Heart left ventricle (tissue), 16 donors: ENCODE measurements around the gene NXPE4. TPM values are rescaled to one million over a fixed set of nuclear protein-coding genes. Genes with fewer than 3 reads are reported as not detected.

Experiments
- ATAC-seq, 4 donors: fragments of 200-7000 bp; cut with Tn5 transposase; one replicate each; pipeline ENCODE4 v1.9.1; 2020 to 2022; ENCODE audit warnings: moderate library complexity in 4 of 4, mild to moderate bottlenecking in 3 of 4, moderate number of reproducible peaks in 1 of 4
- DNase-seq, 5 donors: peaks; one replicate each; pipeline ENCODE4 v3.0.0-alpha.2; 2020
- H3K27ac ChIP-seq, 12 donors: fragments of 200-600 bp; sonication (generic) in 4 of 12; one replicate each; pipeline versions ENCODE4 v1.5.0 to v1.8.0; 2016 to 2022; ENCODE audit warnings: mild to moderate bottlenecking in 2 of 12
- H3K27me3 ChIP-seq, 9 donors: fragments of 200-600 bp; sonication (generic) in 2 of 9; one replicate each; pipeline versions ENCODE4 v1.5.1 to v1.8.0; 2016 to 2022; ENCODE audit warnings: mild to moderate bottlenecking in 3 of 9
- H3K36me3 ChIP-seq, 9 donors: fragments of 200-600 bp; sonication (generic) in 2 of 9; one replicate each; pipeline versions ENCODE4 v1.5.0 to v1.8.0; 2018 to 2022; ENCODE audit warnings: mild to moderate bottlenecking in 2 of 9
- H3K4me1 ChIP-seq, 12 donors: fragments of 200-600 bp; sonication (generic) in 4 of 12; one replicate each; pipeline versions ENCODE4 v1.5.0 to v1.8.0; 2016 to 2022; ENCODE audit warnings: mild to moderate bottlenecking in 3 of 12
- H3K4me3 ChIP-seq, 12 donors: fragments of 200-600 bp; sonication (generic) in 4 of 12; one replicate each; pipeline versions ENCODE4 v1.5.0 to v1.8.0; 2017 to 2022; ENCODE audit warnings: mild to moderate bottlenecking in 9 of 12, moderate library complexity in 4 of 12
- H3K9me3 ChIP-seq, 12 donors: fragments of 200-600 bp; sonication (generic) in 4 of 12; one replicate each; pipeline versions ENCODE4 v1.5.0 to v1.8.0; 2016 to 2022; ENCODE audit warnings: mild to moderate bottlenecking in 1 of 12
- POLR2A ChIP-seq, 2 donors: fragments of 450-650 bp; IDR thresholded peaks; one replicate each; pipeline ENCODE4 v1.6.1; 2017; ENCODE audit warnings: antibody characterized with exemption in 2 of 2, mild to moderate bottlenecking in 2 of 2, moderate library complexity in 2 of 2
- WGBS, 4 donors: extraction: QIAGEN DNeasy Blood & Tissue Kit in 2 of 4; methylation state at CpG; one replicate each; pipeline versions ENCODE4 v1.1.5 to v1.1.7; 2013 to 2018; 5-methylcytosine and 5-hydroxymethylcytosine counted together
- intact Hi-C, 10 donors: fragments of 100-400 bp; cut with DNase I; formaldehyde crosslinking; loops; one replicate each; pipeline versions ENCODE4 v1.11.1 to v1.14.2; 2022
- polyA plus RNA-seq, 2 donors: library from polyadenylated mRNA; stranded (reverse); fragments of 200-250 nt; gene quantifications; one replicate each; pipeline ENCODE4 v1.2.3, GENCODE V29; 2013
- total RNA-seq, 9 donors: library from RNA; depleted of rRNA in 2 of 9; stranded (reverse); fragments of >200 nt in 2 of 9; fragmentation: NEBNext Ultra II Directional in 3 of 9; extraction: Animal tissue kit (Norgen Biotek cat#: 25700) in 3 of 9; gene quantifications; one replicate each; pipeline versions ENCODE4 v1.1.0 to v1.2.4, GENCODE V29; 2016 to 2023
- TF ChIP-seq, protein P1 (sequence below), 12 donors: fragments of 200-600 bp; sonication (generic) in 4 of 12; IDR thresholded peaks; one replicate each; pipeline versions ENCODE4 v1.5.0 to v1.8.0; 2018 to 2022; ENCODE audit warnings: antibody characterized with exemption in 12 of 12, mild to moderate bottlenecking in 5 of 12
- donor health status: ischemic (EF 13 %, LVEDD 7.1; RV severe dilation, severe dysfunction).
- donor health status: healthy with polysubstance abuse.
- donor health status: DM: no; HTN: yes; CAD: no.
- donor health status: DM: no; HTN: no; CAD: no.
- donor health status: ischemic (EF 25% LVEDD 6.9; RV normal size, moderate dysfunction).
- donor health status: ischemic (EF 25% LVEDD 5.7; RV mildly dilated, moderate dysfunction).
- donor health status: healthy.
- donor health status: DM: yes; HTN: yes; CAD: no.
- donor health status: ischemic (EF 35%, LVEDD 5.7; RV mildly dilated, moderate dysfunction).
- donor health status: nonischemic (EF 11% LVEDD 7.7; RV severe dilation, severe dysfunction).
- donor health status: DM: yes; HTN: yes; CAD: no.
- donor health status: PGD.
- donor health status: ischemic (EF 29% LVEDD 5.4; RV normal size, mild dysfunction).
- donor health status: nonischemic (EF 23%, LVEDD 6.1; RV moderate dilation, normal function).

Gene NXPE4
- total and polyA plus RNA-seq, 11 donors, result not detected

DNA sequence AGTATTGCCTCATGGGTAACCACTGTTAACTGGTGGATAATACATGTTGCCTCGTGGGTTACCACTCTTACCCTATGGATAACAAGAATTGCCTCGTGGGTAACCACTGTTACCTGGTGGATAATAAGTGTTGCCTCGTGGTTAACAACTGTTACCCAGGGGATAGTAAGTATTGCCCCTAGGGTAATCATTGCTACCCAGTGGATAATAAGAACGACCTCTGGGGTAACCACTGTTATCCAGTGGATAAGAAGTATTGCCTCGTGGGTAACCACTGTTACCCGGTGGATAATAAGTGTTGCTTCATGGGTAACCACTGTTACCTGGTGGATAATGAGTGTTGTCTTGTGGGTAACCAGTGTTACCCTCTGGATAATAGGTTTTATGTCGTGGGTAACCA lies 28.1 kb upstream of the NXPE4 start:
- intact Hi-C loops, result no loop called here
- TF ChIP-seq, protein P1, sequence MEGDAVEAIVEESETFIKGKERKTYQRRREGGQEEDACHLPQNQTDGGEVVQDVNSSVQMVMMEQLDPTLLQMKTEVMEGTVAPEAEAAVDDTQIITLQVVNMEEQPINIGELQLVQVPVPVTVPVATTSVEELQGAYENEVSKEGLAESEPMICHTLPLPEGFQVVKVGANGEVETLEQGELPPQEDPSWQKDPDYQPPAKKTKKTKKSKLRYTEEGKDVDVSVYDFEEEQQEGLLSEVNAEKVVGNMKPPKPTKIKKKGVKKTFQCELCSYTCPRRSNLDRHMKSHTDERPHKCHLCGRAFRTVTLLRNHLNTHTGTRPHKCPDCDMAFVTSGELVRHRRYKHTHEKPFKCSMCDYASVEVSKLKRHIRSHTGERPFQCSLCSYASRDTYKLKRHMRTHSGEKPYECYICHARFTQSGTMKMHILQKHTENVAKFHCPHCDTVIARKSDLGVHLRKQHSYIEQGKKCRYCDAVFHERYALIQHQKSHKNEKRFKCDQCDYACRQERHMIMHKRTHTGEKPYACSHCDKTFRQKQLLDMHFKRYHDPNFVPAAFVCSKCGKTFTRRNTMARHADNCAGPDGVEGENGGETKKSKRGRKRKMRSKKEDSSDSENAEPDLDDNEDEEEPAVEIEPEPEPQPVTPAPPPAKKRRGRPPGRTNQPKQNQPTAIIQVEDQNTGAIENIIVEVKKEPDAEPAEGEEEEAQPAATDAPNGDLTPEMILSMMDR (IDR thresholded peaks at IDR 0.05), result no peak
- no peak for TF ChIP-seq POLR2A (IDR thresholded peaks at IDR 0.05)
- Histone ChIP-seq H3K27me3 (no peaks in the 10 kb centered on the region), H3K4me1 (no peaks in the 10 kb centered on the region), H3K27ac (no peak overlapping the region), H3K4me3 (no peak overlapping the region), H3K9me3 (peaks cover 0 to 40% (median 0%) of the 10 kb centered on the region in 12 donors), H3K36me3 (no peaks in the 10 kb centered on the region)
- DNase-seq (no peak), ATAC-seq (no peak)
- 74 to 82% (median 79%) methylated on average over 7 of the region's 7 CpGs for WGBS, 4 donors

DNA sequence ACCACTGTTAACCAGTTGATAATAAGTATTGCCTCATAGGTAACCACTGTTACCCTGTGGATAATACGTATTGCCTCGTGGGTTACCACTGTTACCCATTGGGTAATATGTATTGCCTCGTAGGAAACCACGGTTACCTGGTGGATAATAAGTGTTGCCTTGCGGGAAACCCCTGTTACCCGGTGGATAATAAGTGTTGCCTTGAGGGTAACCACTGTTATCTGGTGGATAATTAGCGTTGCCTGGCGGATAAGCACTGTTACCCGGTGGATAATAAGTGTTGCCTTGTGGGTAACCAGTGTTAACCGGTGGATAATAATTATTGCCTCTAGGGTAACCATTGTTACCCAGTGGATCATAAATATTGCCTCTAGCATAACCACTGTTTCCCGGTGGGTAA lies 27.3 kb upstream of the NXPE4 start:
- H3K4me3 ChIP-seq, result no peak overlapping the region
- intact Hi-C loops, result no loop called here
- peaks cover 0 to 48% (median 0%) of the 10 kb centered on the region in 12 donors for H3K9me3 ChIP-seq
- no peaks in the 10 kb centered on the region for H3K27me3 ChIP-seq
- H3K36me3 ChIP-seq, result no peaks in the 10 kb centered on the region
- no peaks in the 10 kb centered on the region for H3K4me1 ChIP-seq
- DNase-seq (no peak), ATAC-seq (no peak)
- TF ChIP-seq POLR2A (IDR thresholded peaks at IDR 0.05), result no peak
- TF ChIP-seq, protein P1 (IDR thresholded peaks at IDR 0.05), result no peak
- no peak overlapping the region for H3K27ac ChIP-seq
- WGBS, 4 donors, result 94 to 98% (median 96%) methylated on average over 11 of the region's 11 CpGs

DNA sequence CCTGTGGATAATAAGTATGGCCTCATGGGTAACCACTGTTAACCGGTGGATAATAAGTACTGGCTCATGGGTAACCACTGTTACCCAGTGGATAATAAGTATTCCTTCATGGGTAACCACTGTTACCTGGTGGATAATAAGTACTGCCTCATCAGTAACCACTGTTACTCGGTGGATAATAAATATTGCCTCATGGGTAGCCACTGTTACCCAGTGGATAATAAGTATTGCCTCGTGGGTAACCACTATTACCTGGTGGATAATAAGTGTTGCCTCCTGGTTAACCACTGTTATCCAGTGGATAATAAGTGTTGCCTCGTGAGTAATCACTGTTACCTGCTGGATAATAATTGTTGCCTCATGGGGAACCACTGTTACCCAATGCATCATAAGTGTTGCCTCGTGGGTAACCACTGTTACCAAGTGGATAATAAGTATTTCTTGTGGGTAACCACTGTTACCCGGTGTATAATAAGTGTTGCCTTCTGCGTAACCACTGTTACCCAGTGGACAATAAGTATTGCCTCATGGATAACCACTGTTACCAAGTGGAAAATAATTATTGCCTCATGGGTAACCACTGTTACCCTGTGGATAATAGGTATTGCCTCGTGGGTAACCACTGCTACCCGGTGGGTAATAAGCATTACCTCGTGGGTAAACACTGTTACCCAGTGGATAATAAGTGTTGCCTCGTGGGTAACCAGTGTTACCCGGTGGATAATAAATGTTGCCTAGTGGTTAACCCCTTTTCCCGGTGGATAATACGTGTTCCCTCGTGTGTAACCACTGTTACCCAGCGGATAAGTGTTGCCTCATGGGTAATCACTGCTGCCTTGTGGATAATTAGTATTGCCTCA lies 26.6 kb upstream of the NXPE4 start:
- H3K36me3 ChIP-seq, result no peaks in the 10 kb centered on the region
- TF ChIP-seq, protein P1 (IDR thresholded peaks at IDR 0.05), result no peak
- DNase-seq (no peak), ATAC-seq (no peak)
- H3K27ac ChIP-seq, result no peak overlapping the region
- H3K27me3 ChIP-seq, result no peaks in the 10 kb centered on the region
- no peaks in the 10 kb centered on the region for H3K4me1 ChIP-seq
- peaks cover 0 to 54% (median 0%) of the 10 kb centered on the region in 12 donors for H3K9me3 ChIP-seq
- H3K4me3 ChIP-seq, result no peak overlapping the region
- intact Hi-C loops, result no loop called here
- WGBS, 4 donors, result 79 to 86% (median 83%) methylated on average over 15 to 16 of the region's 16 CpGs

DNA sequence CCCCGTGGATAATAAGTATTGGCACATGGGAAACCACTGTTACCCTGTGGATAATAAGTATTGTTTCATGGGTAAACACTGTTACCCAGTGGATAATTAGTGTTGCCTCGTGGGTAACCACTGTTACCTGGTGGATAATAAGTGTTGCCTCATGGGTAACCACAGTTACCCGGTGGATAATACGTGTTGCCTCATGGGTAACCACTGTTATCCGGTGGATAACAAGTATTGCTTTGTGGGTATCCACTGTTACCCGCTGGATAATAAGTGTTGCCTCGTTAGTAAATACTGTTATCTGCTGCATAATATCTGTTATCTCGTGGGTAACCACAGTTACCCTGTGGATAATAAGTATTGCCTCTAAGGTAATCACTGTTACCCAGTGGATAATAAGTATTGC lies 25.5 kb upstream of the NXPE4 start:
- Histone ChIP-seq H3K4me3 (no peak overlapping the region), H3K27me3 (no peaks in the 10 kb centered on the region), H3K9me3 (peaks cover 0 to 64% (median 0%) of the 10 kb centered on the region in 12 donors), H3K4me1 (no peaks in the 10 kb centered on the region), H3K36me3 (no peaks in the 10 kb centered on the region), H3K27ac (no peak overlapping the region)
- DNase-seq (no peak), ATAC-seq (no peak)
- no peak for TF ChIP-seq POLR2A (IDR thresholded peaks at IDR 0.05)
- TF ChIP-seq, protein P1 (IDR thresholded peaks at IDR 0.05), result no peak
- intact Hi-C loops, result no loop called here
- WGBS, 4 donors, result 83 to 91% (median 86%) methylated on average over 7 to 8 of the region's 8 CpGs
